NCI-H510A (cell line): ENCODE results near the gene OR5D16.
"Not testable (repeated sequence)": the region's sequence is repeated elsewhere in the genome, so short reads cannot be mapped to it uniquely, and the experiment has no call there.

ENCODE experiments used
- DNase-seq: peaks from one replicate; lab custom pipeline; 2025; lab: John Stamatoyannopoulos, UW

OR5D16 gene

GRCh38 chr11:55838452-55838851, at the start of gene OR5D16:
Gene OR5D16, plus strand, starts transcription at chr11:55838752. Its CDS starts 0 bp downstream, at chr11:55838752.
- no peak for DNase-seq

DNA sequence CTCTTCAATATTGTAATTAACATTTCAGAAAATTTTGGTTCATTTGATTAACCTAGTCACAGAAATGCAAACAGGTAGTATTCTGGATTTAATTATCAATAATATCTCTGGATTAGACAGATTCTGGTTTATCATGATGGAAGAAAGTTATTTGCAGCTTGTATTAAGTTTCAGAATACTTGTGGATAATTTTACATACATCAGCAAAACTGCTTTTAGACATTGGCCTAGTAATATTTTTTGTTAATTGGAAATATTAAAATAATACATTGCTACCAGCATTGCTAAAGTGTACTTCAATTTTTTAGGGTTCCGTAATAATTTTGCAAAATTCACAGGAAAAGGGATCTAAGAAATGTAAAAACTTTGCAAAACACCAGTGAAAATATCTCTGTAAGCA, 46.9 kb upstream of the OR5D16 start:
- no peak for DNase-seq

DNA sequence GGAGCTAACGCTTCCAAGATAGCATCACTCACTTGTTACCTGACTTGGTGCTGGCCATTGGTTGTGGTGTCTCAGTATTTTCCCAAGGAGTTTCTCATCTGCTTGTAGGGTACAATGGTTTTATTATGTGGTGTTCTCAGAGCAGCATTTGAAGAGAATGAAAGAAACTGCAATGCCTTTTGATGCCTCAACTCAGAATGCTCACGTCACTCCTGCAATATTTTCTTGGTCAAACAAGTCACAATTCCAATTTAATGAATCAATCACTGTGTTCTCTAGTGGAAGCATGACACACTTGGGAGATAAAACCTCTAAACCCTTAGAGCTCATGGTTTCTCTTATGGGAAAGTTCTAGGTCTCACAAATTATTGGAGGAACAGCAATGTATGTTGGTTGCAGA, 45.2 kb upstream of the OR5D16 start:
- DNase-seq, result no peak

DNA sequence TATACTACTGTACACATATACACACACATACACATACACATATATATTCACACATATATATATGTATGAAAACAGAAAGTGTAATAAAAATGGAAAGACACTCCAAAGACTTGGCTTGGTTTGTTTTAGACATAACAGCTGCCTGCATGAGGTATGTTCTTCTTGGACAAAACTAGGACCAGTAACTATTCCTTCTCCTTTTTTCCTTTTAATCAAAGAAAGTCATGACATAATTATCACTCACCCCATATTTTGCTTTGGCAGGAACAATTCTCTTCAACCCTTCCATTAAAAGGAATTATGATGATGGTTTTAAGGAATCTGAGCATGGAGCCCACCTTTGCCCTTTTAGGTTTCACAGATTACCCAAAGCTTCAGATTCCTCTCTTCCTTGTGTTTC, 43.3 kb upstream of the OR5D16 start, which contains the start of gene OR5D14:
OR5D14 (plus strand) TSS at position 301 of the 400 bp plus-strand sequence; CDS start at position 301, 0 bp downstream.
- no peak for DNase-seq

GRCh38 chr11:55806248-55806647, 32.3 kb upstream of the OR5D16 start:
- no peak for DNase-seq

GRCh38 chr11:55811067-55811466, 27.5 kb upstream of the OR5D16 start, which contains the start of gene OR5L1:
Gene OR5L1, plus strand, starts transcription at chr11:55811367. Its CDS starts 100 bp downstream, at chr11:55811467.
- no peak for DNase-seq

DNA sequence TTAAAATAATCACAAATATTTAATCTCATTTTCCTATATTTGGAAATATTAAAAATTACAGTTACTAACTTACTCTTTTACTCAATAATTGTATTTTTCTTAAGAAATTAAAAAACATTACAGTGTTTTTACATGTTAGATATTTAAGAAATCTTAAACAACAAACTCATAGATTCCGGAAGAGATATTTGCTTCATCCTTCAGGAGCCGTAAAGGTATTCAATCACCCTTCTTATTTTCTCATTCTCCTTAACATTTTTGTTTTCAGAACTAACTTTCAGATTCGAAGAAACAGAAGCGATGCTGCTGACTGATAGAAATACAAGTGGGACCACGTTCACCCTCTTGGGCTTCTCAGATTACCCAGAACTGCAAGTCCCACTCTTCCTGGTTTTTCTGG, 19.2 kb upstream of the OR5D16 start, which contains the start of gene OR5D18:
OR5D18 (plus strand) TSS at position 301 of the 400 bp plus-strand sequence; CDS start at position 301, 0 bp downstream.
- DNase-seq, result no peak

DNA sequence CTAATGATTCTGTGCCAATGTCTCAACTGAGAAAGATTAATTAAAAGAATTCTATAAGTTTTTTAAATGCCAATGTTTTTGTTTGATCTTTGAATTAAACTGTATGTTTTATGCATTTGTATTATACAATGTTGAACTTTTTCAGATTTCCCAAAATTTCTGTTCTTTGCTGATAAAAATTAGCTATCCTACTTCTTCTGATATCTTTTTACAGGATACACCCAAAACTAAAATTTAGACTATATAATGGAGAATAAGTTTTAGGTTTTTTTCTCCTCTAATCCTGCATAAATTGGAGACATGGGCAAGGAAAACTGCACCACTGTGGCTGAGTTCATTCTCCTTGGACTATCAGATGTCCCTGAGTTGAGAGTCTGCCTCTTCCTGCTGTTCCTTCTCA, 11.6 kb upstream of the OR5D16 start, which contains the start of gene OR5L2:
OR5L2 (plus strand) TSS at position 301 of the 400 bp plus-strand sequence; CDS start at position 301, 0 bp downstream.
- no peak for DNase-seq

DNA sequence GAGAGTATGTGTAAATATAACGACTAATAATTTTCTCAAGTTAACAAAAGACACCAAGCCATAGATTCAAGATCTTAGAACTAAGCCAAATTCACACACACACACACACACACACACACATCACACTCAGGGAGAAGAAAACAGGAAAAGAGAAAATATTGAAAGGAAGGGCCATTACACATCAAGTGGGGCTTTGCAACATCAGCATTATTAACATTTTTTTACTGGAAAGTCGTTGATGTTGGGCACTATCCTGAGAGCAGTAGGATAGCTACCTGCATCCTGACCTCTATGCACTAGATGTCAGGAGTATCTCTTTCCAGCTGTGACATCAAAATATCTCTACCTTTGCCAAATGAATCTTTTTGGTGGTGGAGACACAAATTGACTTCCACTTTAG, 8.9 kb downstream of the OR5D16 start:
- no peak for DNase-seq

DNA sequence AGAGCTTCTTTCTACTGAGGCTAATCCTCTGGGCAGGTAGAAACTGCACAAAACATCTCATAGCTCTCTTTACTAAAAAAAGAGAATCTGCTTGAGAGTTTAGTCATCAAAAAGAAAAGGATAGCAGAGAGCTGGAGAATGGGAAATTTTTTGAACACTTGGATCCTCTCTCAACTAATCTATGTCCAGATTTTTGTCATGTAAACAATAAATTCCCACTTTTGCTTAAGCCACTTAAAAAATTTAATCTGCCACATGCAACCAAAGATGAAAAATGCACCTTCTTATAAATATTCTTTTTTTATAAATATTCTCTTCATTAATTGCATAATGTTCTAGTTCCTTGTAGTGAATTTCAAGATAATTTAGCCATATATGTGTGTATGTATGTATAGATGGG, 10.5 kb downstream of the OR5D16 start:
- DNase-seq, result no peak

- DNase-seq, result no peak
Measured at GRCh38 chr11:55852141-55852540, 13.6 kb downstream of the OR5D16 start.

- no peak for DNase-seq
Measured at GRCh38 chr11:55854704-55855103, 16.2 kb downstream of the OR5D16 start.

- not testable (repeated sequence) for DNase-seq
Measured at GRCh38 chr11:55867354-55867753, 28.8 kb downstream of the OR5D16 start.

- DNase-seq, result not testable (repeated sequence)
Measured at GRCh38 chr11:55872731-55873130, 34.2 kb downstream of the OR5D16 start.

DNA sequence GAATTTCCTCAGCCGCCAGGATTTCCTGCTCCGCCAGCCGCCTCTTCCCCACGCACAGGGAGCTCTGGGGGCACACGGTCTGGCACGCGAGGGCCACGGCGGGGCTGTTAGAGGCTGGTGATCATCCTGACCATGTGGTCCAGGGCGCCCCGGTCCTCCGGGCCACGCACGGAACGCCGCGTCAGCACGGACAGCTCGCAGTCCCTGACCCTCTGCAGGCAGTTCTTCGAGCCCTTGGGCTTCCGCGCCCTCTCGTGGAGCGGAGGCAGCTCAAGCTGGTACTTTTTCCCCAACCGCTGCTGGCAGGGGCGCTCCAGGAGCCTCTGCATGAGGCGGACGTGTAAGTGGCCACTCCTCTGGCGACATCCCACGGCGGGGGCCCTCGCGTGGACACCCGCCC, 34.6 kb downstream of the OR5D16 start:
- DNase-seq, result not testable (repeated sequence)

DNA sequence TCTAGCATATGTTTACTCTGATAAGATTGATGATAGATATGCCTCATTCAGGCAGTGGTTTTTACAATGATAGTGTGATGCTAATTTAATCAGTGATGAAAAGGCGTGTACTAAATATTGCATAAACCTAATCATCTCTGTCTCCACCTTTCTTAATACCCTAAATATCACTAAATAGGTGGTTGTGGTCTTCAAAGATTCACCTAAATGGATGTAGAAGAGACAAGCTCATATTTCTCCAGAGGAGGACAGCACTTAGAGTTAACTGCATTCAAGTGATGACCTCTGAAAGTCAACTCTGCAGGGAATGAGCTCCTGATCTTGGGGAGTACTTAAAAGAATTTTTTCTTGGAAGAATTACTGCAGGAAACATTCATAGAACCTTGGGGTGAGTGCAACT, 44.4 kb downstream of the OR5D16 start, which contains the start of gene TRIM51:
TRIM51 (plus strand) TSS at position 301 of the 400 bp plus-strand sequence. CDS start 2,132 bp downstream, outside the sequence.
- DNase-seq, result not testable (repeated sequence)

DNA sequence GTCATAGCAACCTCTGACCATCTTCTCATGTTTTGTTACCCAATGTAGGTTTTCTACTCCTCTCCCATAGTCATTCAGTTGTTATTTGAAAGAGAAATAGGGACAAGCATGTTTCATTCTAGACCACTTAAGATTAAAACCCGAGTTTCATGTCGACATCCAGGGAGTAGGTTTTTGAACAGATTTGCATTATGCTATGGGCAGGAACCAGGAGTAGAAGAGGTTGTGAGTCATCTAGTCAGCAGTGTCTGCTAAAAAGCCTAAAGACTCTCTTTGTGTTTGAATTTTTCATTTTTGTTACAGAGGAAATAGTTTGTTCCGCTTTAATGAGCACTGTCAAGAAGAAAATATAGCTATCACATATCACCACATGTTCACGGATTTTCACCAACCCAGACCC, 46.4 kb downstream of the OR5D16 start:
- not testable (repeated sequence) for DNase-seq

DNA sequence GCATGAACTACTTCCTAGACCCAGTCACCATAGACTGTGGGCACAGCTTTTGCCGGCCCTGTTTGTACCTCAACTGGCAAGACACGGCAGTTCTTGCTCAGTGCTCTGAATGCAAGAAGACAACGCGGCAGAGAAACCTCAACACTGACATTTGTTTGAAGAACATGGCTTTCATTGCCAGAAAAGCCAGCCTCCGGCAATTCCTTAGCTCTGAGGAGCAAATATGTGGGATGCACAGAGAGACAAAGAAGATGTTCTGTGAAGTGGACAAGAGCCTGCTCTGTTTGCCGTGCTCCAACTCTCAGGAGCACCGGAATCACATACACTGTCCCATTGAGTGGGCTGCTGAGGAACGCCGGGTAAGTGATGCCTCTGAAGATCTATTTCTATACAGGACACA, 46.9 kb downstream of the OR5D16 start:
- DNase-seq, result not testable (repeated sequence)
